NCI-H146 (cell line): Measurements from ENCODE around the gene APCDD1L.

Source experiments
- DNase-seq: peaks from one replicate; lab custom pipeline; 2025; lab: John Stamatoyannopoulos, UW

Gene APCDD1L

DNA sequence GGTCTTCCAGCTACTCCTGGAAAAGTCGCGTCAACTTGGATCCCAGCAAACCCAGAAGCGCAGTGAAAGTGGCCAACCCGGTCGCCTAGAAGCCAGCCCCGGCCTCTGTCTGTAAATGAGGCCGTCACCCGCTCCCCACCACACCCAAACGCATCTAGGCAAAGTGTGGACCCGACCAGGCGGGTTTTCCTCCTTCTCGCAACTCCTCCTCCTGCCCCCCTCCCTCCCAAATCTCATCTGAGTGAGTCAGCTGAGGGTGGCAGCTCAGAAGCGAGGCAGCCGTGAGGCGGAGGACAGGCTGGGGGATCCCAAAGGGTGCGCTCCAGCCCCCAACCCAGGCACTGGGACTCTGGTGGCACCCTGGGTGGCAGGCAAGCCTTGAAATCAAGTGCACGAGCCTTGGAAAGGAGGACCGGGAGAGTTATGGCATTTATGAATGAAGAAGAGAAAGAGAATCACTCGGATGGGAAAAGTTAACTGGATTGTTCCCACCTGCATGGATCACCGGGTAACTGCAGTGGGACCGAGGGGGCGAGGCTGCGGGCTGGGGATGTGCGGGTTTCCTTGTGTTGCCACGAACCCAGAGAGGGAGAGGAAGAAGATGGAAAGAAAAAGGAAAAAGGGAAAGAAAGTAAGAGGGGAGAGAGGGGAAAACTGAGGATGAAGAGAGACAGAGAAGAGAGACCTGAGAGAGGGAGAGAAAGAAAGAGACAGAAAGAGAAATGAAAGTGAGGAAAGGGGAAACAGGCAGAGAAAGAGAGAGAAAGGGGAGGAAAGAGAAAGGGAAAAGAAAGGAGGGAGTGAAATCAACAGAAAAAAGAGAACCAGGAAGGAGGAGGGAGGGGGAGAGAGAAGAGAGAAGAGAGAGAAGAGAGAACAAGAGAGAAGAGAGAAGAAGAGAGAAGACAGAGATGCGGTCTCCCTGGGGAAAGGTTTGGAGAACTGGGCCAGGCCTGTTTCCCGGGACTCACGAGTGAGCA is at the start of gene APCDD1L:
APCDD1L (minus strand) TSS at position 167 of the 980 bp plus-strand sequence. CDS start 692 bp downstream, outside the sequence.
- no peak for DNase-seq

DNA sequence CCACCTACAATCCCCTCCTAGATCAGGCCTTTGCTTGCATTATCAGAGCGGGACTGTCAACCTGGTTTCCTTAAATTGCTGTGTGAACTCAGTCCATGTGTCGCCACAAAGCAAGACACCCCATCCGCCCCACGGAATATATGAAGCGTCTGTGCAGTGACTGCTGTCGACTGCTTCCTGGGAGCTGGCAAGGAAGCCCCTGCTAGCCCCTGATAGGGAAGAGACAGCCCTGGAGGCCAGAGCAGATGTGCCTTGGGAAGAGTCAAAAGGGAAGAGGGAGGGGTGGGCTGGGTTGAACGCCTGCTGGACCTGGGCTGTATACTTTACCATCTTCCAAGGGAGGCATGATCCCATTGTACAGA is 44.1 kb upstream of the APCDD1L start:
- DNase-seq: no peak

DNA sequence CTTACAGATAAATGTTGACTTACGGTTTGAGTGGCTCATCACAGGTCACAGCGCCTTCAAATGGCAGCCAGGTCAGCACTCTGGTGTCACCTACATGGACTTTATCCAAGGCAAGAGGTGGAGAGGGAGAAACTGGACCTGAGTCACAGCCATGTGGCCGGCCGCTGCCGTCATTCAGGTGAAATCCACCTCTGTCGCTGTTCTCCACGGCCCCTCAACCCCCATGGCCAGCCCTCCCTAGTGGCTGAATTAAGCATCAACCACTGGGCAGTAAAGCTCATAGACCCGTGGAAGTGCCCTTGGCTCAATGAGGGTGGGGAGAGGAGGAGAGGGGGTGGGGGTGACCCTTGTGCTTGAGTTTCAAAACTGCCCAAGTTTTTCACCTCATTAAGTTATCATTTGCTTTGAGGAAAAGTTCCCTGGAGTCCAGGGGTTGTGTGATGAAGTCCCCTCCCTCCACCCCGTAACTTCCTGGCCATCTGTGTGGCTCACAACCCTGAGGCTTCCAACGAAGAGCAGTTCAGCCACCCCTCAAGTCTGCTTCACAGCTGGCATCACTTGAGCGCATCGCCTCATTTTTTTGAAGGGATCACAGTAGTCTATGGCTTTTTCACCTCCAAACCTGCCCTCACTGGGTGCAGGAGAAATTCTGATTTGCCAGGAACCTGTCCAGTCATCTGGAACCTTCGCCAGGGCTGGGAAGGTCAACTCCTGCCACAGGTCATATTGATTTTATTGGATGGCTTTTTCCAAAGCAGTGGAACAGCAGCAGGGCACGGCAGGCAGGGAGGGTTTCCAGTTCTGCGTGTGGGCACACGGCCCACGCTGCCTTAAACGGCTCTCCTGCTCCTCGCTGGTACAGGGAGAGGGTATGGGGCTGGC is 43.5 kb upstream of the APCDD1L start:
- DNase-seq: no peak

DNA sequence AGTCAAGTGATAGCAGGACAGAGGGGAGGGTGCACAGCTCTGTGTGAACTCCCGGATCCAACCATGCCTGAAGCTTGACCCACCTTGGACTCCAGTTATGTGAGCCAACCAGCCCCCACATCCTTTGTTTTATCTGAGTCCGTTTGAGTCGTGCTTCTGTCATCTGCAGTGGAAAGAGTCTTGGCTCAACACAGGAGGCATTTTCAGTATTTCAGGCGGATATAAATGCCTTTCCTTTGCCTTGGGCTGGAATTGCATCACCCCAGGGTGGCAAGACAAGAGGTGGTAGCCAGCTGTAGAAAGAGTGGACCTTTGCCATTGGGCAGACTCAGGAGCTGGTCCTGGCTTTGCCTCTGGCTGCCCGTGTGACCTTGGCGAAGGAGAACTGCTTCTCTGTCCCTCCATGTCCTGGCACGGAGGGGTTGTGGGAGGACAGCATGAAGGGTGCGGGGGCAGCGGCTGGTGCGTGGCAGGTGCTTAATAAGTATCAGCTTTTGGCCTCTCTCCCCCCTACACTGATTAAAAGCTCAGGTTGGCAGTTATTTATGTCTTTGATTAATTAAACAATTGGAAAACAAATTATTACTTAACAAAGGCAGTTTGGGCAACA is 42.6 kb upstream of the APCDD1L start:
- no peak for DNase-seq

DNA sequence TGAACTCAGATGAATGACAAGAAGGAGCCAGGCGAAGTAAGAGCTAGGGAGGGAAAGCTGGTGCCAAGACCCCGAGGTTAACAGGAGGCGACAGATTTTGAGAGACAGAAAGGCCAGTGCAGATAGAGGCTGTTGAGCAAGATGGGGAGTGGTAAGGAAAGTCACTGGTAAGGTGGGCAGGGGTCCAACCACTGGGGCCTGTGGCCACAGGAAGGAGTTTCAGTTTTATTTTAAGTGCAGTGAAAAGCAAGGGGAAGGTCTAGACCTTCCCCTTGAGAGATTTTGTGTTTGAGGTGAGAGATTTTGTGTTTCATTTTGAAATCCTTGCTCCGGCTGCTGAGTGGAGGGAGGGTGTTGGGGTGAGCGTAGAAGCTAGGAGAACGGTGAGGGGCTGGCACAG is 41.8 kb upstream of the APCDD1L start:
- no peak for DNase-seq

DNA sequence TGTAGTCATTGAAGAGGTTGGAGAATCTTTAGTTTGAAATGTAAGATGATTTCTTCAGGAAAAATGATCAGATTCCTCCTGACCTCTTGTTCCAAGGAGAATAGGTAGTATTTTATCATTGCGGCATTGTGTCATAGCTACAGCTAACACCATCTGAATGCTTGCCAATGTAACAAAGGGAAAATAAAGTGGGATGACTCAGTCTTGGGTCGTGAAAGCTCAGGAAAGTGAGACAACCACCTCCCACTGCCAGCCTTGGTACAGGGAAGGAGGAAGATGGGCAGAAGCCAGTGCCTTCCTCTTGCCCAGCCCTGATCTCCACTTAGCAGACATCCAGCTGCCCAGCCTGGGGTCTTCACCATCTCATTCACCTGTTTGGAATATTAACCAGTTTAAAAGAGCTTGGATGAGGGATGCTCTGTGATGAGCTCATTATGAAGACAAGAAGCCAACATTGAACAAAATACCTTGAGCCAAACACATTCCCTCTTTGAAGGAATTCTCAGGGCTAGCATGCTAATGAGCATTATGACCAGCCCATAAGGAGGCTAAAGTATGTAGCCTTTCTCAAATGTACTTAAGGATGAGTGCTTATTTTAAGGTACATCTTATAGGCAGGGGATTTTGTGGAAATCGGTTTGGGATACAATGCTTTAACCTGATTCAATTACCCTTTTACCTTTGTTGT is 40.0 kb upstream of the APCDD1L start:
- no peak for DNase-seq

DNA sequence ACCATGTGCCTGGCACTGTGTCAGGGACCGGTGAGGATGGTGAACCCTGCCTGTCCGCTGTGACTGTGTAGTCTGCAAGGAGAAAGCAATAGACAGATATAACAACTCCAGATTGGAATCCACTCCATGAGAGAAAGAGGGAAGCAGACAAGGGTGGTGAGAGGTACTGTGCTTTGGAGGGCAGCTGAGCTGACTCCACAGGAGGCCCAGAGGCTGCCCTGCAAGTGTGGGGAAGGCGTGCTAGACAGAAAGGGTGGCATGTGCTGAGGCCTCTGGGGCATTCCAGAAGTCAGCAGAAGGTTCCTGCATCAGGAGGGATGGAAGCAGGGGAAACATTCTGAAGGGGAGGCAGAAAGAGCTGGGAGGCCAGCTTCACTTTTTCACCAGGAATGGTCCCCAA is 39.3 kb upstream of the APCDD1L start:
- DNase-seq: no peak

DNA sequence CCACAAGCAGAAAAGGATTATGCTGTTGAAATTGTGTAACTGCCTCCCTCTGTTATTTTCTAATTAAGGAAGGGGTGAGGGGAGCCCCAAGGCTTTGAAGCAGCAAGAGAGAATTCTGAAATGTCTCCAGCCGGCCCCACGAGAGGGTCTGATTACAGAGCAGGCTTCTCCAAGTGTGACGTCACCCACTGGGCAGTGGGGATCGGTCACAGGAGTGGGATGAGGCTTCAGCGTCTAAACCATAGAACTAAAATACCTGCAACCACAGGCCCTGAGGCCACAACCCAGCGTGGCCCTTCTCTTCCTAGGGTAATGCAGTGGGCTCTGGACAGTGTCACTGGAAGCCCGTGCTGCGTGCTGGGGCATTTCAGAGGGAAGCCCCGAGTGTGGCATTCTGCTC is 38.6 kb upstream of the APCDD1L start:
- DNase-seq: no peak

DNA sequence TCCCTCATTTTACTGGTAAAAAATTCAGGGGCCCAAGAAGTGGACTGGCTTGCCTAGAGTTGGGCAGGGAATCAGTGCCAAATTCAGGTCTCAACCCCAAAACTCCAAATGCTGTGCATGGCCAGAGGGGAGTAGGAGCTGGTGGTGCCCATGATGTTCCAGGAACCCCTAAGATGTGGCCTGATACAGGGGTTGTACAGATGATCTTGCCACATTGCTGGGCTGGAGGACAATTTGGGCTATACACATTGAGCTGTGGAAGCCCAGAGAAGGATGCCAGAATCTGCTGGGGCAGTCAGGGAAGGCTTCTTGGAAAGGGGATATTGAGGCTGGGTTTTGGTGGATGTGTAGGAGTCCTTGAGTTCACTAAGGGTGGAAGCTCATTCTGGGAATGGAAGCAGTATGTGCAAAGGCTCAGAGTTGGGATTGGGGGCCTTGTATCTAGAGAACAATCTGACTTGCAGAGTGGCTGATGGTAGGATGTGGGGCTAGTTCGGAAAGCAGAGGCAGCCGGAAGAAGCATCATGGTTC is 38.0 kb upstream of the APCDD1L start:
- DNase-seq: no peak

DNA sequence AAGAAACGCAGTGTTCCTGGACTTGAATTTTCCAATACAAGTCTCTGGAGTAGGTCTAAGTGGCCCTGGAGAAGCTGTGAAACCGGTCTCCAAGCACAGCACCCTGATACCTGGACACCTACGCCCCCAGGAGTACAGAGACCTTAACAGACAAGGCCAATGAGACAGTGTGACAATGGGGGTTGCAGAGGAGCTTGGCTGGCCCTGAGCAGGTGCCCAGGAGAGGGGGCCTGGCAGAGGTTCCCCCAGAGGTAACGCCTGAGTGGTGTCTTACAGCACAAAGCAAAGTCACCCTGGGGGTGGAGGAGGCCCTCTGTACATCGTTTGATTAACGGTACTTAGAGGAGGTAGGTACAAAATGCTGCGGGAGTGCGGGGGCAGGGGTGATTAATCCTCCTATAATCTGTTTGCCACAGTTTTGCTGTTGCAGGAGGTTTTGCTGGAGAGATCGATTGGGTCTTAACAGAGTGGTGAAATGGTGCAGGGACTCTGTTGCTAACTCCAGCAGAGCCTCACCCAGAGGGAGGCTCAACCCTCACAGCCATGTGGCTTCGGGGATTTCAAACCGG is 37.3 kb upstream of the APCDD1L start:
- no peak for DNase-seq

DNA sequence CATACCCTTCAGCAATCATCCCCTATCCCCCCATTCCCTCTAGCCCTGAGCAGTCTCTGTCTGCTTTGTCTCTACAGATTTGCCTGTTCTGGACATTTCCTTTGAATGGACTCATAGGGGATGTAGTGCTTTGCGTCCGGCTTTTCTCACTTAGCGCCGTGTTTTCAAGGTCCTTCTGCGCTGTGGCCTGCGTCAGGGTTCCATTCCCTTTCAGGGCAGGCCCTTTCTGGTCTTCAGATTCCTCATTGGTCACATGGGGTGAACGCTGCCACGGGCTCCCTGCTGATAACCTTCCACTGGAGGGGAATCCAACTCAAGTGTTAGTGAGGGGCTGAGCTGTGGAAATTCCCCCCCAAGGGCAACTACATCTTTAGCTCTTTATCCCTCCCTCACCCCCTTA is 36.4 kb upstream of the APCDD1L start:
- DNase-seq: no peak

DNA sequence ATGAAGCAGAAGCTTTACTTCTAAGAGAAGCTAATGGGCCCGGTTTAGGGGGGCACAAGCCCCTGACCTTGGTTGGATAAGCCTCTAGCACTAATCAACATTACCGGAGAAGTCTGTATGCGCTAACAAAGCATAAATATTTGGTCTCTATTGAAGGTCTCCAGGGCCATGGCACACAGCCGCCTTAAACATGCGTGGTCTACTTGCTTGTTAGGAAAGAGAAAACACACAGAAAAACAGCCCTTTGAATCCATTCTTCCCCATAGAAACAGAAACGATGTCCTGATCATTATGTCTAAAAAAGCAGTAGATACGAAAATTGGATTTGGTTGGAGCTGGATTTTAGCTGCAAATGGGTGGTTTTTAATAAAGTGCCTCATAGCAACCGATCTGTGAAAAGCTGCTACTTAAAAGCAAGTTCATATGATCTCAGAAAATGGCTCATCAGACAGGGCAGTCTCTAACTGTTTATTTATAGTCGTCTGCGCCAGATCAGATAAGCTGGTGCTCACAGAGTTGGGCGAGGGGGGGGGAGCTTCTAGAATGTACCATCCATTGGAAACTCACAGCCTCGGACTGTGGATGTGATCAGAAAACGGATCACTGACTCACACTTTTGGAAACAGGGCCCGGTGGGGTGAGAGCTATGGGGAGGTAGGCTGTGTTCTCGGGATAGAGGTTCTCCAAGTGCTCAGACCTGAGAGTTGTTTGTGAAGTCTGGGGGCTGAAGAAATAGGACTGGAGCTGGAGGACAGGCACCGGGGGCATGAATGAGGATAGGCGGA is 35.3 kb upstream of the APCDD1L start:
- no peak for DNase-seq

DNA sequence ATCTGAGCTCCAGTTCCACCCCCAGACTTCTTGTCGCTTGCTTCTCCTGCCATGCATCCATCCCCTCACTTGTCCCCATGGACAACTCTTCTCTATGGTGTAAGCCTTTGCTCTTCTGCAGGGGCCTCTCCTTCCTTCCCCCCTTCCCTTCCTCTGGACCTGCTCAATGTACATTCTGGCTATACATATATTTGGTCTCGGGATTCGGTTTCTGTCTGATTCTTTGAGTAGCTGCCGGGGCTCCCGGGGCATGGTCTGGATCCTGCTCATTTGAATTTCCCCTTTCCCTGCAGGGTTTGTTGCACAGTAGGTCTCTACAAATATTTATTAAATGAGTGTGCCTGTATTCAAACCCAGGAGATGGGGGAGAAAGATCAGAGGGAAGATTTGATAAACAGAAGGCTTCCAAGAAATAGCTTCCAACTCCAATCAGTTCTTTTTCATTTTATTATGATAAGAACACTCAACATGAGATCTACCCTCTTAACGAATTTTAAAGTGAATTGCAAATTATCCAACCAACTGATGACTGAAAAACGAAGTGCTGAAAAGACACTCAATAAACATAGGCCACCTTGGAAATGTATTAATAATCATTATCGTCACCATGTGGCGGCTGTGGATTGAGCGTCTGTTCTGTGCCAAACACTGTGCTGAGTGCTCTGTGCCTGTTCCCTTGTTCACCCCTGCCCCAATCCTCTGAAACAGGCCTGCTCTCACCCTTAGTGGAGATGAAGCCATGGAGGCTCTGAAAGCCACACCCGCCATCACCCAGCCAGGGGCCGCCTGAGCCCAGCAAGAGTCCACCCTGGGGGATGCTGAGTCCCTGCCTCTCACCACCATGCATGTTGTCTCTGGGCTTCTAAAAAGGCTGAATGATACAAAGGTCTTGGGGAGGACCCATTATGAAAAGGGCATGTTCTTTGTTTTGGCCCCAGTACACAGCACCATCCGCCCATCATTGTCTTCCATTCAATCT is 34.3 kb upstream of the APCDD1L start:
- DNase-seq: no peak

DNA sequence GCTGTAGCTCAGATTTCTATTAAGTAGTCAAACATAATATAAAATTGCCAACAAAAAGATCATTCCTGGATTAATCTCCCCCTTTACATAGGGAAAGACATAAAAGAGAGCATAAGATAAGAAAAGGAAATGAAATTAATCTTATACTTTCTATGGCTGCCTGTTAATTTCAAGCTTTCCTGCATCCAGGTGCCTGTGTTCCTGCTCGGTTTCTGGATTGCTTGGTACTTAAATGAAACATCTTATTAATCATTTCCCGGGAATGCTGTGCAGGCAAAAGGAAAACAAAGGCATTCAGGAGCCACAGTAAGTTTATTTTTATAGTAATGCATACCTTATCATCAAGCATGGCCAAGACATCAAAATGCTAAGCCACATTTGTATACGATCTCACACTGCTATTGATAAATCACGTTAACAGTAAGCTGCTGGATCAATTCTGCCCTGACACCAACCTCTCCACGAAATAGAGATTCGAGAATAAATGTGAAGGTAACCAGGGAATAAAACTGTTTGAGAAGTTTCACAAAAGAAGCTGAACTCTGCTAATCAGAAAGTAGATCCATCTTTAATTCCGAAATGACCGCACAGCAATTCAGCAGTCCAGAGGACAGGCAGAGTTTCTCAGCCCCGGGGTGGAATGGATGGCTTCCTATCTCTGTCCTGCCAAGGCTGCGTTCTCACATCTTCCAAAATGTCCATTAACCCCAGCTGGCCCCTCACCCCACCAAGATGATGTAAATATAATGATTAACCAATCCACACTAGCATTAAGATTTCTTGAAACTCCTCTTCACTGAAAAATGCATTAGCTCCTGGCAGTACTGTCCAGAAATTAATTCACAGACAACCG is 32.6 kb upstream of the APCDD1L start:
- no peak for DNase-seq

DNA sequence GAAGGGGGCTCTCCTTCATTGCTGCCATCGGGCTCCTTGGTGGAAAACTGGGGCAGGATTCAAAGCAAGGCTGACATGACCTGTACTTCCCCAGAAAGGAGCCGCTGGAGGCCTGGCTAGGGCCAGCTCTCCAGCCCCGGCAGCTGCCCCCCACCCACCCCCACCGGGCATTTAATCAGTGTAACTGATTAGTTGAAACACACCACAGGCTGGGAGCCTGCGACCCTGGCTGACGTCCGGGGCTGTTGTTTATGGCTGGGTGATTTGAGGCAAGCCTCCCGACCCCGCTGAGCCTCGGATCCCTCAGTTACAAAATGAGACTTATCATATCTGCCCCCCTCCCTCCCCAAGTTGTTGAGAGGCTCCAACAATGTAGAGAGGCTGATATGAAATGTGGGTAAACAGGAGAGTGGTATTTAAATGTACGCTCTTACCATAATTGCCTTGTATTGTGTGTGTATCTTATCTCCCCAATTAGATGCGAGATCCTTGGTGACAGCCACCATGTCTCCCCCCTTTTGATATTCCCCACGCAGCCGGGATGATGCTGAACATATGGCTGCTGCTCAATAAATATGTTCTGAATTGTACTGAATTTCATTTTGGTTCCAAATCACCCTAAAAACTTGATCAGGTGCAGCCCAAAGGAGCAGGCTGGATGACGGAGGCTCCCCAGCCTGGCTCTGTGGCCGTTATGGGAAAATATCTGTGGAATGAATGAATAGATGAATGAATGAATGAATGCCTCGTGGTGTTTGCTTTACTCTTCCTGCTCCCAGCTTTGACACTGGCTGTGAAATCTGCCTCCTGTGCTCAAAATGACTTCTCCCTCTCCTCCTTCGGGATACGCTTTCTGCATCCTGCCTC is 31.8 kb upstream of the APCDD1L start:
- no peak for DNase-seq

DNA sequence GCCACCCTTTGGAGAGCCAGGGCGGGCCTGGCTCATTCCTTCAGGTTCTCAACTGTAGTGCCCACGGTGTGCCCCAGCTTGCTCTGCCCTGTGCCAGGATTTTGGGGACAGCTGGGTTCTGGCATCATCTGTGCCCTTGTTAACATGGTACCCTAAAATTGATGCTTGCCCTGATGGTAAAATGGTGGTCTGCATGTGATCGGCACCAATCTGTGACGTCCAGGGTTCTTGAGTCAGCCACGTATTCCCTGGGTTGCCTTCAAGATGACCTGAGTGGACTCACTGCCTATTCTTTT is 31.2 kb upstream of the APCDD1L start:
- DNase-seq: no peak

DNA sequence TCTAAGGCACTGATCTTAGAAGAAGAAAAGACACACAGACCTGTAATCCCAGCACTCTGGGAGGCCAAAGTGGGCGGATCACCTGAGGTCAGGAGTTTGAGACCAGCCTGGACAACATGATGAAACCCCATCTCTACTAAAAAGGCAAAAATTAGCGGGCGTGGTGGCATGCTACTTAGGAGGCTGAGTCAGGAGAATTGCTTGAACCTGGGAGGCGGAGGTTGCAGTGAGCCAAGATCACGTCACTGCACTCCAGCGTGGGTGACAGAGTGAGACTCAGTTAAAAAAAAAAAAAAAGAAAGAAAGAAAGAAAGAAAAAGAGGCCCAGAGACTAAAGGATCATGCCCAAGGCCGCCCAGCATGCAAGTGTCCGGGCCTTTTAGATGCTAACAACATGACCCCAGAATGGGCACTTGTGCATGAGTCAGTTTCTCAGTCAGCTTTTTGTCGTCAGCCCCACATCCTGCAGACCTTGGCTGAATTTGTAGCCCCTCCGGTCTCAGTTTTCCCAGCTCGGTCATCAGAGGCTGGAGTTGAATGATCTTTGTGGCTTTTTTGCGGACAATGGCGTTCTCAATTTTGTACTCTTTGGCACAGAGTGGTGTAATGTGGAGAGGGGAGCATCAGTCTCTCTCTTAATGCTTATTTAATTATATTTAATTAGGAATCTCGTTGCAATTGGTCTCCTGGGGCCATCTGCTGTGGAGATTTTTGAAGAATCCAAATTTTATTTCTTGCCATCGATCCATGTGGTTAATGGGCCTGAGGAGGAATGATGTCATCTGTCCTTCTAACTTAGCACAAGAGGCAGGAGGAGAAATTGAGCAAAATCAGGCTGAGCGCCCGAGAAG is 30.6 kb upstream of the APCDD1L start:
- DNase-seq: no peak
